Smooth muscle cell (in vitro differentiated cells): ENCODE results near the gene LMCD1. TPM values are rescaled to one million over a fixed set of nuclear protein-coding genes. Genes with fewer than 3 reads are reported as not detected.

Experiments used
- DNase-seq: peaks from one replicate; lab custom pipeline; 2025; ENCODE audit not compliant: unreplicated experiment; lab: John Stamatoyannopoulos, UW
- H2AFZ ChIP-seq: fragments of 200-600 bp; sonication (generic); 2 replicates; pipeline ENCODE4 v1.6.0; 2016; ENCODE audit warnings: antibody characterized with exemption, low read depth, mild to moderate bottlenecking
- H3F3A ChIP-seq: fragments of 200-600 bp; sonication (generic); 2 replicates; pipeline ENCODE4 v1.6.0; 2017; ENCODE audit warnings: antibody characterized with exemption, low read depth
- H3K27ac ChIP-seq: fragments of 200-600 bp; sonication (generic); 2 replicates; pipeline ENCODE4 v1.5.1; 2016; ENCODE audit warnings: low read depth, mild to moderate bottlenecking
- H3K27me3 ChIP-seq: fragments of 200-600 bp; sonication (generic); 2 replicates; pipeline ENCODE4 v1.6.1; 2016; ENCODE audit warnings: low read depth, mild to moderate bottlenecking
- H3K36me3 ChIP-seq: fragments of 200-600 bp; sonication (generic); 2 replicates; pipeline ENCODE4 v1.5.1; 2016; ENCODE audit warnings: low read depth
- H3K4me1 ChIP-seq: fragments of 200-600 bp; sonication (generic); 2 replicates; pipeline ENCODE4 v1.5.1; 2016; ENCODE audit warnings: low read depth
- H3K4me2 ChIP-seq: fragments of 200-600 bp; sonication (generic); 2 replicates; pipeline ENCODE4 v1.6.0; 2016; ENCODE audit warnings: mild to moderate bottlenecking
- H3K4me3 ChIP-seq: fragments of 200-600 bp; sonication (generic); 2 replicates; pipeline ENCODE4 v1.5.1; 2016; ENCODE audit warnings: mild to moderate bottlenecking
- H3K79me2 ChIP-seq: fragments of 200-600 bp; sonication (generic); 2 replicates; pipeline ENCODE4 v1.6.0; 2016; ENCODE audit warnings: low read depth, mild to moderate bottlenecking
- H3K9ac ChIP-seq: fragments of 200-600 bp; sonication (generic); 2 replicates; pipeline ENCODE4 v1.6.0; 2016; ENCODE audit warnings: low read depth
- H3K9me3 ChIP-seq: fragments of 200-600 bp; sonication (generic); replicated peaks from 2 replicates; pipeline ENCODE4 v1.5.1; 2016; ENCODE audit warnings: low read depth
- H4K20me1 ChIP-seq: fragments of 200-600 bp; sonication (generic); 2 replicates; pipeline ENCODE4 v1.6.0; 2016; ENCODE audit warnings: low read depth
- WGBS: methylation state at CpG from one replicate; pipeline ENCODE4 v1.1.7; 2016; ENCODE audit warnings: low lambda C conversion rate; 5-methylcytosine and 5-hydroxymethylcytosine counted together
- polyA plus RNA-seq: library from polyadenylated mRNA; unstranded; fragments of >200 nt; fragmentation: Nextera tagmentation; extraction: Ambion mirVana; gene quantifications from 2 replicates; pipeline ENCODE4 v1.2.1, GENCODE V29; 2016
- total RNA-seq: library from RNA; depleted of rRNA; stranded (reverse); fragments of >200 nt; gene quantifications from 2 replicates; pipeline ENCODE4 v1.2.3, GENCODE V29; 2014
- TF ChIP-seq, protein P1 (sequence below): fragments of 200-600 bp; sonication (generic); IDR thresholded peaks from 2 replicates; pipeline ENCODE4 v1.5.1; 2017; ENCODE audit warnings: borderline replicate concordance, mild to moderate bottlenecking, antibody characterized with exemption; ENCODE audit not compliant: insufficient read depth, poor library complexity, severe bottlenecking

LMCD1 gene
- total and polyA plus RNA-seq, 2 experiments from 2014 or later, result 187 to 524 TPM

- TF ChIP-seq, protein P1, sequence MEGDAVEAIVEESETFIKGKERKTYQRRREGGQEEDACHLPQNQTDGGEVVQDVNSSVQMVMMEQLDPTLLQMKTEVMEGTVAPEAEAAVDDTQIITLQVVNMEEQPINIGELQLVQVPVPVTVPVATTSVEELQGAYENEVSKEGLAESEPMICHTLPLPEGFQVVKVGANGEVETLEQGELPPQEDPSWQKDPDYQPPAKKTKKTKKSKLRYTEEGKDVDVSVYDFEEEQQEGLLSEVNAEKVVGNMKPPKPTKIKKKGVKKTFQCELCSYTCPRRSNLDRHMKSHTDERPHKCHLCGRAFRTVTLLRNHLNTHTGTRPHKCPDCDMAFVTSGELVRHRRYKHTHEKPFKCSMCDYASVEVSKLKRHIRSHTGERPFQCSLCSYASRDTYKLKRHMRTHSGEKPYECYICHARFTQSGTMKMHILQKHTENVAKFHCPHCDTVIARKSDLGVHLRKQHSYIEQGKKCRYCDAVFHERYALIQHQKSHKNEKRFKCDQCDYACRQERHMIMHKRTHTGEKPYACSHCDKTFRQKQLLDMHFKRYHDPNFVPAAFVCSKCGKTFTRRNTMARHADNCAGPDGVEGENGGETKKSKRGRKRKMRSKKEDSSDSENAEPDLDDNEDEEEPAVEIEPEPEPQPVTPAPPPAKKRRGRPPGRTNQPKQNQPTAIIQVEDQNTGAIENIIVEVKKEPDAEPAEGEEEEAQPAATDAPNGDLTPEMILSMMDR, result no peak
Measured at GRCh38 chr3:8499181-8499611, 2.4 kb upstream of the LMCD1 start.

GRCh38 chr3:8500319-8500988 is 1.2 kb upstream of the LMCD1 start:
- H3K79me2 ChIP-seq, result peaks cover 36% of the 10 kb centered on the region
- H3F3A ChIP-seq, result peaks cover 35% of the 10 kb centered on the region
- peak overlapping the region; percentile 66 for H3K9ac ChIP-seq
- no peak for DNase-seq
- no peaks in the 10 kb centered on the region for H3K9me3 ChIP-seq
- TF ChIP-seq, protein P1, result no peak
- no peak overlapping the region for H2AFZ ChIP-seq
- 1% methylated on average over 11 of the region's 11 CpGs for WGBS
- peak overlapping the region; percentile 93 for H3K27ac ChIP-seq
- no peaks in the 10 kb centered on the region for H3K36me3 ChIP-seq
- peaks cover 35% of the 10 kb centered on the region for H4K20me1 ChIP-seq
- H3K27me3 ChIP-seq, result no peaks in the 10 kb centered on the region
- peak overlapping the region; percentile 66 for H3K4me3 ChIP-seq
- peaks cover 40% of the 10 kb centered on the region for H3K4me1 ChIP-seq
- H3K4me2 ChIP-seq, result peak overlapping the region; percentile 91

More at GRCh38 chr3:8499181-8499611, 2.4 kb upstream of the LMCD1 start:
- Histone ChIP-seq H3K27ac (peak overlapping the region; percentile 93), H3K9ac (no peak overlapping the region), H4K20me1 (peaks cover 23% of the 10 kb centered on the region), H3K4me2 (no peak overlapping the region), H2AFZ (no peak overlapping the region), H3K27me3 (no peaks in the 10 kb centered on the region), H3K4me1 (peaks cover 29% of the 10 kb centered on the region), H3K79me2 (peaks cover 23% of the 10 kb centered on the region), H3F3A (peaks cover 26% of the 10 kb centered on the region), H3K36me3 (no peaks in the 10 kb centered on the region), H3K4me3 (no peak overlapping the region), H3K9me3 (no peaks in the 10 kb centered on the region)
- 17% methylated on average over 1 of the region's 1 CpG for WGBS
- DNase-seq, result no peak

DNA sequence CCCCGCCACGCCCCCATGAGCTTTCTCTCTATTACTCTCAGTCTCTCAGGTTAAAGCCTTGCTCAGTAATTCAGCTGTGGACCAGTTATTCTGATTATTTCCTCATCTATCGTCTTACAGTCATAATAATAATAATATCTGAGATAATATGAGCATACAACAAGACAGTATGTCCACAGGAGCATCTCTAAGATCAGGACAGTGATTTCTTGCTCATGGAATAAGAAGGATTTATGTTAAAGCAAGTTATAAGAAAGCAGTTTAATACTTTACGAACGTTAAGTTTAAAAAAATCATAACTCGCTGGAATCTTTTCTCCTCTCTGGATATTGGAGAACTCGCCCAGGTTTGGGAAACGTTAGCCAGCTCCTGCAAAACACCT is 643 bp upstream of the LMCD1 start:
- Histone ChIP-seq H3K4me2 (peak overlapping the region; percentile 91), H3K9me3 (no peaks in the 10 kb centered on the region), H3K4me1 (peaks cover 41% of the 10 kb centered on the region), H3K9ac (peak overlapping the region; percentile 85), H3K27me3 (no peaks in the 10 kb centered on the region), H4K20me1 (peaks cover 40% of the 10 kb centered on the region), H3K4me3 (peak overlapping the region; percentile 66), H3K27ac (peak overlapping the region; percentile 93), H3F3A (peaks cover 35% of the 10 kb centered on the region), H2AFZ (peak overlapping the region; percentile 42), H3K79me2 (peaks cover 41% of the 10 kb centered on the region), H3K36me3 (no peaks in the 10 kb centered on the region)
- TF ChIP-seq, protein P1, result no peak
- no peak for DNase-seq
- WGBS, result 10% methylated on average over 8 of the region's 8 CpGs

GRCh38 chr3:8503461-8503860 is 1.8 kb downstream of the LMCD1 start:
- peaks cover 66% of the 10 kb centered on the region for H3K79me2 ChIP-seq
- H4K20me1 ChIP-seq, result peaks cover 65% of the 10 kb centered on the region
- H3K27me3 ChIP-seq, result no peaks in the 10 kb centered on the region
- no peak overlapping the region for H2AFZ ChIP-seq
- H3K27ac ChIP-seq, result peak overlapping the region; percentile 78
- peak overlapping the region; percentile 66 for H3K4me3 ChIP-seq
- TF ChIP-seq, protein P1, result no peak
- DNase-seq, result no peak
- H3K9ac ChIP-seq, result peak overlapping the region; percentile 67
- H3F3A ChIP-seq, result peaks cover 40% of the 10 kb centered on the region
- 53% methylated on average over 1 of the region's 1 CpG for WGBS
- H3K4me2 ChIP-seq, result peak overlapping the region; percentile 92
- H3K4me1 ChIP-seq, result peaks cover 43% of the 10 kb centered on the region
- no peaks in the 10 kb centered on the region for H3K9me3 ChIP-seq
- peaks cover 6% of the 10 kb centered on the region for H3K36me3 ChIP-seq
